Muscle of leg (tissue), 11 donors: ENCODE results near the gene SYNPO2. TPM values are rescaled to one million over a fixed set of nuclear protein-coding genes. Genes with fewer than 3 reads are reported as not detected.
"Not testable (repeated sequence)": the region's sequence is repeated elsewhere in the genome, so short reads cannot be mapped to it uniquely, and the experiment has no call there.

Experiments used
- DNase-seq: peaks from one replicate; pipeline ENCODE4 v3.0.0; 2013
- H3K27ac ChIP-seq: one replicate; pipeline ENCODE4 v1.5.1; 2013; ENCODE audit warnings: mild to moderate bottlenecking, low read length, control low read depth
- H3K27me3 ChIP-seq: one replicate; pipeline ENCODE4 v1.6.1; 2013; ENCODE audit warnings: low read length; ENCODE audit not compliant: control insufficient read depth, insufficient read depth
- H3K36me3 ChIP-seq: one replicate; pipeline ENCODE4 v1.6.1; 2013; ENCODE audit warnings: low read length; ENCODE audit not compliant: control insufficient read depth, insufficient read depth
- H3K4me1 ChIP-seq: one replicate; pipeline ENCODE4 v1.6.1; 2013; ENCODE audit warnings: low read length; ENCODE audit not compliant: control insufficient read depth, insufficient read depth
- H3K4me3 ChIP-seq: one replicate; pipeline ENCODE4 v1.5.1; 2013; ENCODE audit warnings: low read length, control low read depth
- H3K9me3 ChIP-seq: replicated peaks from 2 replicates; pipeline ENCODE4 v1.6.1; 2013; ENCODE audit warnings: low read depth, low read length; ENCODE audit not compliant: control insufficient read depth
- WGBS: methylation state at CpG from one replicate; pipeline ENCODE4 v1.1.5; 2013; ENCODE audit warnings: missing lambda C conversion rate; ENCODE audit not compliant: insufficient coverage; 5-methylcytosine and 5-hydroxymethylcytosine counted together
- polyA plus RNA-seq, 8 donors: library from polyadenylated mRNA; unstranded; fragments of 120-200 nt; gene quantifications; one replicate each; pipeline versions ENCODE4 v1.2.1 to v1.2.3, GENCODE V29; 2013; ENCODE audit warnings: inconsistent platforms in 1 of 8, low replicate concordance in 1 of 8; ENCODE audit not compliant: insufficient read length in 8 of 8, insufficient read depth in 1 of 8
- total RNA-seq: library from RNA; stranded (reverse); fragments of 120-200 nt; gene quantifications from one replicate; pipeline ENCODE4 v1.2.4, GENCODE V29; 2013

The SYNPO2 gene
- total and polyA plus RNA-seq, 9 donors = 53.6 to 120 (median 93.9) TPM

DNA sequence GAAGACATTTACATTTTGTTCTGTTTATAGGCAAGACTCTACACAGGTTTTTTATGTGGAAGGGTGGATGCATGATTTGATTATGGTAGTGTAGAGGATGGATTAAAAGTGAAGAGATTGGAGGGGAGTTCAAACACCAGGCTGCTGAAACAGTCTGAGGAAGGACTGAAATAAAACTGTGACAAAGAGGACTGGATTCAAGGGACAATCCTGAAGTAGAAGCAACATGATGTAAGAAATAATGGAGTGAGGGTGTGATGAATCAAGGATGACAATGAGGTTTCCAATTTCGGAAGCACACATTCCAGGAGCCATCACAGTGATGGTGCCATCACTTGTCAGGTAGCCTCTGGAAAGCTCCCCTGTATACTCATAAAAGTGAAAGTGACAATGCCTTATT lies 103.5 kb downstream of the SYNPO2 start:
- WGBS = no CpG with 5 or more reads among the region's 1 CpG
- Histone ChIP-seq H3K4me1 (peaks cover 2% of the 10 kb centered on the region), H3K27me3 (no peaks in the 10 kb centered on the region), H3K4me3 (no peak overlapping the region), H3K9me3 (no peaks in the 10 kb centered on the region), H3K36me3 (no peaks in the 10 kb centered on the region), H3K27ac (no peak overlapping the region)
- DNase-seq = no peak

DNA sequence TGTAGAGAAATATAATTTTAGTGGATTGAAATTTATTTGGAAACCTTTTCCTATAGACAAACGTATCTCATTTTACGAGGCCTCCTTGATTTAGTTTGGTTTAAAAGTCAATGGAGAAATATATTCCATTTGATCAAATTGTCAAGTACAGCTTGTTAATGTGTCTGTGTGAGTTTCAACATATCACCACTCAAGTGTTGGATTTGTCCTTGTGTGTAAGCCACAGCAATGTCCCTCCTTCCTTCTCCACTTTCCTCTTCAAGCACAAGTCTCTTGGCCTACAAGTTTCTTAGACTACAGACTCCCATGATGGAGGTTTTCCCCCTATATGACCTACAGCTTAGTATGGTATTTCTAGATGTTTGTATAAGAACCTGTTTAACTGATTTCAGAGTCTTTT lies 104.7 kb downstream of the SYNPO2 start:
- H3K27ac ChIP-seq = no peak overlapping the region
- WGBS = no CpG with 5 or more reads among the region's 2 CpGs
- H3K9me3 ChIP-seq = no peaks in the 10 kb centered on the region
- no peaks in the 10 kb centered on the region for H3K27me3 ChIP-seq
- no peak for DNase-seq
- H3K4me1 ChIP-seq = peaks cover 2% of the 10 kb centered on the region
- no peaks in the 10 kb centered on the region for H3K36me3 ChIP-seq
- no peak overlapping the region for H3K4me3 ChIP-seq

- no peak overlapping the region for H3K27ac ChIP-seq
Measured at GRCh38 chr4:118994030-118994429, 105.4 kb downstream of the SYNPO2 start.

GRCh38 chr4:118995693-118996391 lies 107.2 kb downstream of the SYNPO2 start:
- H3K27me3 ChIP-seq = no peaks in the 10 kb centered on the region
- no peak for DNase-seq
- H3K27ac ChIP-seq = no peak overlapping the region
- WGBS = 80% methylated on average over 4 of the region's 4 CpGs
- no peaks in the 10 kb centered on the region for H3K4me1 ChIP-seq
- no peaks in the 10 kb centered on the region for H3K9me3 ChIP-seq
- no peak overlapping the region for H3K4me3 ChIP-seq
- H3K36me3 ChIP-seq = no peaks in the 10 kb centered on the region

More at GRCh38 chr4:118994030-118994429, 105.4 kb downstream of the SYNPO2 start:
- DNase-seq = peak; percentile 20
- no peaks in the 10 kb centered on the region for H3K4me1 ChIP-seq
- H3K36me3 ChIP-seq = no peaks in the 10 kb centered on the region
- WGBS = 60% methylated on average over 1 of the region's 5 CpGs
- no peaks in the 10 kb centered on the region for H3K9me3 ChIP-seq
- no peaks in the 10 kb centered on the region for H3K27me3 ChIP-seq
- H3K4me3 ChIP-seq = no peak overlapping the region

GRCh38 chr4:118997601-118998000 lies 108.9 kb downstream of the SYNPO2 start:
- Histone ChIP-seq H3K27ac (no peak overlapping the region), H3K9me3 (no peaks in the 10 kb centered on the region), H3K4me3 (no peak overlapping the region), H3K4me1 (no peaks in the 10 kb centered on the region), H3K36me3 (no peaks in the 10 kb centered on the region), H3K27me3 (no peaks in the 10 kb centered on the region)
- DNase-seq = no peak

DNA sequence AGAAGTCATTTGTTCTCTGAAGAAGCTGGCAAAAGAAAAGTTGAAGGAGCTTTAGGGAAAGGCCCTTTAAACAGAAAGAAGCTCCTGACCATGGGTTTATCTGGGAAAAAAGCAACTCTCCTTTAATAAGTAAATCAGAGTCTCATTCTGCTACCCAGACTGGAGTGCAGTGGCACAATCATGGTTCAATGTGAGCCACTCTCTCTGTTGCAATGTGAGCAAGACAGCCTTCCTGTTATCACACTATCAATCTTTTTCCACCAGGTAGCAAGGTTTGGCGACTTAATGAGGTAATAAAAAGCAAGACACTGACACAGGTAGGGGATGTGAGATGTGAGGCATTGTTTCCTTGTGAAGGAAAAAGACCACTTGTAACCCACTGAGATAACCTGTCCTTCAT lies 111.3 kb downstream of the SYNPO2 start:
- H3K36me3 ChIP-seq = no peaks in the 10 kb centered on the region
- no peaks in the 10 kb centered on the region for H3K9me3 ChIP-seq
- H3K27ac ChIP-seq = no peak overlapping the region
- H3K4me1 ChIP-seq = no peaks in the 10 kb centered on the region
- no CpG with 5 or more reads among the region's 1 CpG for WGBS
- DNase-seq = no peak
- no peak overlapping the region for H3K4me3 ChIP-seq
- no peaks in the 10 kb centered on the region for H3K27me3 ChIP-seq

- H3K27ac ChIP-seq = no peak overlapping the region
- no peaks in the 10 kb centered on the region for H3K27me3 ChIP-seq
- WGBS = no CpG with 5 or more reads among the region's 4 CpGs
- peak; percentile 23 for DNase-seq
- H3K4me1 ChIP-seq = no peaks in the 10 kb centered on the region
- no peaks in the 10 kb centered on the region for H3K9me3 ChIP-seq
- H3K36me3 ChIP-seq = no peaks in the 10 kb centered on the region
- H3K4me3 ChIP-seq = no peak overlapping the region
Measured at GRCh38 chr4:119000400-119000799, 111.7 kb downstream of the SYNPO2 start.

DNA sequence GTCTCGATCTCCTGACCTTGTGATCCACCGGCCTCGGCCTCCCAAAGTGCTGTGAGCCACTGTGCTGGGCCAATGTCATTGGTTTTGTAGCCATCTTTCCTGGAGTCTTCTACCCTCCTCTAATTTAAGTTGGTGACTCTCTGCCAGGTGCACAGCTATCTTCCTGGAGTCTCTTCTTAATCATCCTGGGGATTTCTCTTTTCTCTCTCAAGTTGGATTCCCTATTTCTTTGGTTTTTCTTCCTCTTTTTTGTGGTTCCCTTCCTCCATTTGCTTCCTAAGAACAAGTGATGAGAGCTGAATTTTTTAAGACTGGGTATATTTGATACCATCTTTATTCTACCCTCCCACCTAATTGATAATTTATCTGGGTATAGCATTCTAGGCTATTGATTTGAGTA lies 113.8 kb downstream of the SYNPO2 start:
- no peaks in the 10 kb centered on the region for H3K4me1 ChIP-seq

DNA sequence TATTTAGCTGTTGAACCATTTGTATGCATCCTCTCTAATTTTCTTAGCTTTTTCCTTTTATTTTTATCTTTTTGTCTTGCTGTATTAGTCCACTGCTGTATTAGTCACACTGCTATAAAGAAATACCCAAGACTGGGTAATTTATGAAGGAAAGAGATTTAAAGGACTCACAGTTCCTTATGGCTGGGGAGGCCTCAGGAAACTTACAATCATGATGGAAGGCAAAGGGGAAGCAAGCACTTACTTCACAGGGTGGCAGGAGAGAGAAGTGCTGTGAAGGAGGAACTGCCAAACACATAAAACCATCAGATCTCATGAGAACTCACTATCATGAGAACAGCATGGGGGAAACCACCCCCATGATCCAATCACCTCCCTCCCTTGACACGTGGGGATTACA lies 114.3 kb downstream of the SYNPO2 start:
- H3K4me1 ChIP-seq, H3K36me3 ChIP-seq, H3K27me3 ChIP-seq, H3K4me3 ChIP-seq, DNase-seq, H3K27ac ChIP-seq, H3K9me3 ChIP-seq: not testable (repeated sequence)
- WGBS = no CpG with 5 or more reads among the region's 1 CpG

More for the DNA sequence above, 113.8 kb downstream of the SYNPO2 start:
- H3K27me3 ChIP-seq = no peaks in the 10 kb centered on the region
- WGBS = 38% methylated on average over 2 of the region's 3 CpGs
- DNase-seq = no peak
- H3K9me3 ChIP-seq = no peaks in the 10 kb centered on the region
- no peaks in the 10 kb centered on the region for H3K36me3 ChIP-seq
- no peak overlapping the region for H3K27ac ChIP-seq
- H3K4me3 ChIP-seq = no peak overlapping the region

DNA sequence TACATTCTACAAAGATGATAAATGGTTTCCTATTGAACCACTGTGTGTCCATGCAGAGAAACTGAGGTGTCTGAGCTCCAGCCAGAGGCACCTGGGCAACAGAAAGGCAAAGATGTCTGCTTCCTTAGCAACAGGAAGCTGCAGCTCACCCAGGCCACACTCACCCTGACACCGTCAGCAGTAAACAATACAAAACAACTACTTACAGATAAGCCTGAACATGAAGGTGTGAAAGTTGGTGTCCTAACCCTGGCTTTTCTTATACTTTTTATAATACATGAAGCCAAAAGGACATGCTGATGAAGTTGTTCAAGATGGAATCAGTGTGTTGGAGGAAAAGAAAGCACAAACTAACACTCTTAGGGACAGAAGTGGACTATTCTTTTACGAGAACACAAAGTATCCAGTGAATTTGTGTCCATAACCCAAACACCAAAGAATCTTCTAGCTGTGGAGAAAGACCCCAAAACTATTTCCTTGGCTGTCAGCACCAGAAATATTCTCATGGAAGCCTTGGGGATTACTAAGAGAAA lies 117.3 kb downstream of the SYNPO2 start:
- WGBS = no CpG with 5 or more reads among the region's 2 CpGs
- no peaks in the 10 kb centered on the region for H3K9me3 ChIP-seq
- H3K27ac ChIP-seq = no peak overlapping the region
- H3K36me3 ChIP-seq = no peaks in the 10 kb centered on the region
- DNase-seq = no peak
- no peak overlapping the region for H3K4me3 ChIP-seq
- no peaks in the 10 kb centered on the region for H3K4me1 ChIP-seq
- H3K27me3 ChIP-seq = no peaks in the 10 kb centered on the region

DNA sequence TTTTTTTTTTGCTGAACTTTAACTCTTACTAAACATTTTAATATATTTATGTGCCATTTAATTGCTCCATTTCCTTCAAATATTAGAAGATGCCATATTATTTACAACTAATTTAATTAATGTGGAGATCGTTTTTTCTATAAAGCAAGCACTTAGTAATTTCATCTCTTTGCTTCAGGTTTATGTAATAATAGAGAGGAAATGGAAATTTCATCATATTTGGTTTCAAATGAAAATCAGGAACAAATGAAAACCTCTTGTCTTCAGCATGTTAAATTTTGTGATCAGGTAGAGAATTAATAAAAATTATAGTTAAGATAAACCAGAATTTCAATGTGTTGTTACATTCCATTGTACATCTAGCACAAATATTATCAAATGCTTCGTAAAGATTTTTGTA lies 120.1 kb downstream of the SYNPO2 start:
- no CpG with 5 or more reads among the region's 2 CpGs for WGBS
- Histone ChIP-seq H3K27ac (no peak overlapping the region), H3K4me1 (no peaks in the 10 kb centered on the region), H3K9me3 (no peaks in the 10 kb centered on the region), H3K4me3 (no peak overlapping the region), H3K36me3 (no peaks in the 10 kb centered on the region), H3K27me3 (no peaks in the 10 kb centered on the region)
- no peak for DNase-seq
